Measurements from ENCODE around the gene SATB2.

SATB2 gene

GRCh38 chr2:199458009-199458805 is 468 bp upstream of the SATB2 start:
- TF ChIP-seq, protein P1, sequence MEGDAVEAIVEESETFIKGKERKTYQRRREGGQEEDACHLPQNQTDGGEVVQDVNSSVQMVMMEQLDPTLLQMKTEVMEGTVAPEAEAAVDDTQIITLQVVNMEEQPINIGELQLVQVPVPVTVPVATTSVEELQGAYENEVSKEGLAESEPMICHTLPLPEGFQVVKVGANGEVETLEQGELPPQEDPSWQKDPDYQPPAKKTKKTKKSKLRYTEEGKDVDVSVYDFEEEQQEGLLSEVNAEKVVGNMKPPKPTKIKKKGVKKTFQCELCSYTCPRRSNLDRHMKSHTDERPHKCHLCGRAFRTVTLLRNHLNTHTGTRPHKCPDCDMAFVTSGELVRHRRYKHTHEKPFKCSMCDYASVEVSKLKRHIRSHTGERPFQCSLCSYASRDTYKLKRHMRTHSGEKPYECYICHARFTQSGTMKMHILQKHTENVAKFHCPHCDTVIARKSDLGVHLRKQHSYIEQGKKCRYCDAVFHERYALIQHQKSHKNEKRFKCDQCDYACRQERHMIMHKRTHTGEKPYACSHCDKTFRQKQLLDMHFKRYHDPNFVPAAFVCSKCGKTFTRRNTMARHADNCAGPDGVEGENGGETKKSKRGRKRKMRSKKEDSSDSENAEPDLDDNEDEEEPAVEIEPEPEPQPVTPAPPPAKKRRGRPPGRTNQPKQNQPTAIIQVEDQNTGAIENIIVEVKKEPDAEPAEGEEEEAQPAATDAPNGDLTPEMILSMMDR (IDR thresholded peaks at IDR 0.05; ENCODE audit: low read depth, low read length) = no peak
- peak overlapping the region; percentile 81 to 83 for H3K4me3 ChIP-seq (replicated peaks in 1 of 2; ENCODE audit: low read depth in 2 of 2, low read length in 2 of 2)
- no peak for DNase-seq (ENCODE audit: low read depth in 2 of 2)

DNA sequence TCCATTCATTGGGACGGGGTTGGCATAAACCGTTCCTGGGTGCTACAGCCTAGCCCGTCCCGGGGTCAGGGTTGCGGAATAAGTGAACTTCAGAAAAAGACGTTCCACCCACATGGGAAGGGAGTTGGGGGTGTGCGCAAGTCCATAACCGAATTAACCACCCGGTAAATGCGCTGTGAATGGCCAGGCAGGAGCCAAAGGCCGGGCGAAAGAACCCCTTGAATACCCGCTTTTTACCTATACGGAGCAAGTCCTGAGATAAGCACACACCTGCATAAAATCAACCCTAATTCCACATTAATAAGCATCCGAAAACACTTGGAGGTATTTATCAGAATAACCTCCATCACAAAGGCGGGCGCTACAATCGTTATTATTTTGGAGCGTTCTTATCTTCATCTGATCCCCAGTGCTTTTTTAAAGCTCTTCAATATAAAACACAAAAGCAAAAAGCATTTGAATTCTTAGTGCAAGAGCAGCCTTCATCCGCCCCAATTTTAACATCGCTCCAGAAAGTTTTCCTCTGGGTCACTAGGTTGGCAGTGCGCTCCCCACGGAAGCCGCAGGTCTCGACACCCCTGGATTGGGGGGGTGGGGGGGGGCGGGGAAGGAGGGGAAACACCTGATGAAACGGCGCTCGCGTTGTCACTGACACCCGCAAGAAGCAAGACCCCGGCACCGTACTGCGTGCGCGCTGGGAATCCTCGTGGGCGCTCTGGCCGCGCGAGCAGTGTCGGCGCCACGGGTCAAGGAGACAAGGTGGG is 1.2 kb downstream of the SATB2 start:
- TF ChIP-seq, protein P1 (IDR thresholded peaks at IDR 0.05; ENCODE audit: low read depth, low read length) = no peak
- peak in 1 of 2 donors; percentile 23 for DNase-seq (ENCODE audit: low read depth in 2 of 2)
- peak overlapping the region; percentile 44 to 83 for H3K4me3 ChIP-seq (replicated peaks in 1 of 2; ENCODE audit: low read depth in 2 of 2, low read length in 2 of 2)

- DNase-seq (ENCODE audit: low read depth in 2 of 2) = peak; percentile 19 to 20
- TF ChIP-seq, protein P1 (IDR thresholded peaks at IDR 0.05; ENCODE audit: low read depth, low read length) = no peak
- peak overlapping the region; percentile 31 to 83 for H3K4me3 ChIP-seq (replicated peaks in 1 of 2; ENCODE audit: low read depth in 2 of 2, low read length in 2 of 2)
These were observed 2.0 kb downstream of the SATB2 start for GRCh38 chr2:199455545-199456382.

GRCh38 chr2:199455210-199455544 is 2.6 kb downstream of the SATB2 start:
- no peak overlapping the region for H3K4me3 ChIP-seq (replicated peaks in 1 of 2; ENCODE audit: low read depth in 2 of 2, low read length in 2 of 2)

GRCh38 chr2:199452991-199453379 is 4.8 kb downstream of the SATB2 start:
- H3K4me3 ChIP-seq (replicated peaks in 1 of 2; ENCODE audit: low read depth in 2 of 2, low read length in 2 of 2) = no peak overlapping the region
- no peak for DNase-seq (ENCODE audit: low read depth in 2 of 2)
- TF ChIP-seq, protein P1 (IDR thresholded peaks at IDR 0.05; ENCODE audit: low read depth, low read length) = no peak

More at GRCh38 chr2:199455210-199455544, 2.6 kb downstream of the SATB2 start:
- DNase-seq (ENCODE audit: low read depth in 2 of 2) = no peak
- TF ChIP-seq, protein P1 (IDR thresholded peaks at IDR 0.05; ENCODE audit: low read depth, low read length) = no peak

- TF ChIP-seq, protein P1 (IDR thresholded peaks at IDR 0.05; ENCODE audit: low read depth, low read length) = no peak
These were observed 5.3 kb downstream of the SATB2 start for GRCh38 chr2:199452260-199452990.

More at GRCh38 chr2:199452260-199452990, 5.3 kb downstream of the SATB2 start:
- no peak overlapping the region for H3K4me3 ChIP-seq (replicated peaks in 1 of 2; ENCODE audit: low read depth in 2 of 2, low read length in 2 of 2)
- no peak for DNase-seq (ENCODE audit: low read depth in 2 of 2)
